ENCODE data around the gene TBX15. TPM values are rescaled to one million over a fixed set of nuclear protein-coding genes. Genes with fewer than 3 reads are reported as not detected.

The TBX15 gene
- polyA plus RNA-seq, 3 donors from 2014 or later: not detected

- Mint-ChIP-seq H3K27me3 (ENCODE audit: low read depth in 3 of 3) (peaks cover 25 to 63% (median 36%) of the 10 kb centered on the region in 3 donors), H3K9me3 (peaks cover 2 to 51% (median 15%) of the 10 kb centered on the region in 6 donors), H3K4me1 (peaks cover 12 to 21% of the 10 kb centered on the region in 2 donors), H3K27ac (no peak overlapping the region), H3K4me3 (no peak overlapping the region), H3K36me3 (peaks cover 2 to 5% (median 4%) of the 10 kb centered on the region in 3 donors)
- DNase-seq: no peak
Measured at GRCh38 chr1:118997225-118997624, 9.1 kb upstream of the TBX15 start.

GRCh38 chr1:118995312-118996016, 7.3 kb upstream of the TBX15 start:
- peaks cover 2 to 66% (median 22%) of the 10 kb centered on the region in 6 donors for H3K9me3 Mint-ChIP-seq
- peaks cover 4 to 7% of the 10 kb centered on the region in 2 donors for H3K4me1 Mint-ChIP-seq
- H3K27me3 Mint-ChIP-seq (ENCODE audit: low read depth in 3 of 3): peaks cover 37 to 68% (median 51%) of the 10 kb centered on the region in 3 donors
- no peak overlapping the region for H3K27ac Mint-ChIP-seq
- DNase-seq: no peak
- peaks cover 4 to 12% (median 8%) of the 10 kb centered on the region in 3 donors for H3K36me3 Mint-ChIP-seq
- H3K4me3 Mint-ChIP-seq: no peak overlapping the region

GRCh38 chr1:118993700-118994026, 5.5 kb upstream of the TBX15 start:
- H3K27ac Mint-ChIP-seq: peak overlapping the region in 1 of 6 donors; percentile 22
- peaks cover 4 to 61% (median 20%) of the 10 kb centered on the region in 6 donors for H3K9me3 Mint-ChIP-seq
- peaks cover 4 to 12% (median 8%) of the 10 kb centered on the region in 3 donors for H3K36me3 Mint-ChIP-seq
- H3K4me1 Mint-ChIP-seq: no peaks in the 10 kb centered on the region
- peaks cover 37 to 69% (median 42%) of the 10 kb centered on the region in 3 donors for H3K27me3 Mint-ChIP-seq (ENCODE audit: low read depth in 3 of 3)
- no peak for DNase-seq
- no peak overlapping the region for H3K4me3 Mint-ChIP-seq

GRCh38 chr1:118992868-118993699, 4.9 kb upstream of the TBX15 start:
- Mint-ChIP-seq H3K36me3 (peaks cover 0 to 12% (median 5%) of the 10 kb centered on the region in 3 donors), H3K27ac (no peak overlapping the region), H3K4me1 (no peaks in the 10 kb centered on the region), H3K4me3 (no peak overlapping the region), H3K9me3 (peaks cover 4 to 59% (median 22%) of the 10 kb centered on the region in 6 donors), H3K27me3 (ENCODE audit: low read depth in 3 of 3) (peaks cover 35 to 68% (median 39%) of the 10 kb centered on the region in 3 donors)
- no peak for DNase-seq

GRCh38 chr1:118992237-118992825, 4.2 kb upstream of the TBX15 start:
- Mint-ChIP-seq H3K27ac (no peak overlapping the region), H3K4me1 (no peaks in the 10 kb centered on the region), H3K9me3 (peaks cover 4 to 55% (median 21%) of the 10 kb centered on the region in 6 donors), H3K4me3 (peak overlapping the region in 1 of 5 donors; percentile 52), H3K27me3 (ENCODE audit: low read depth in 3 of 3) (peaks cover 31 to 66% (median 34%) of the 10 kb centered on the region in 3 donors), H3K36me3 (peaks cover 0 to 12% (median 3%) of the 10 kb centered on the region in 3 donors)
- DNase-seq: no peak

- peaks cover 0 to 17% (median 10%) of the 10 kb centered on the region in 3 donors for H3K36me3 Mint-ChIP-seq
- no peak for DNase-seq
- H3K4me3 Mint-ChIP-seq: no peak overlapping the region
- H3K4me1 Mint-ChIP-seq: peaks cover 0 to 7% of the 10 kb centered on the region in 2 donors
- H3K27me3 Mint-ChIP-seq (ENCODE audit: low read depth in 3 of 3): peaks cover 36 to 74% (median 37%) of the 10 kb centered on the region in 3 donors
- peaks cover 7 to 62% (median 28%) of the 10 kb centered on the region in 6 donors for H3K9me3 Mint-ChIP-seq
- H3K27ac Mint-ChIP-seq: no peak overlapping the region
Measured at GRCh38 chr1:118991448-118991847, 3.3 kb upstream of the TBX15 start.

GRCh38 chr1:118990513-118991152, 2.5 kb upstream of the TBX15 start:
- no peak for DNase-seq
- Mint-ChIP-seq H3K36me3 (peaks cover 0 to 20% (median 10%) of the 10 kb centered on the region in 3 donors), H3K4me1 (peaks cover 0 to 10% of the 10 kb centered on the region in 2 donors), H3K27me3 (ENCODE audit: low read depth in 3 of 3) (peaks cover 38 to 78% (median 44%) of the 10 kb centered on the region in 3 donors), H3K4me3 (no peak overlapping the region), H3K9me3 (peaks cover 8 to 64% (median 32%) of the 10 kb centered on the region in 6 donors), H3K27ac (no peak overlapping the region)

- H3K27ac Mint-ChIP-seq: no peak overlapping the region
- no peak overlapping the region for H3K4me3 Mint-ChIP-seq
- H3K36me3 Mint-ChIP-seq: peaks cover 0 to 22% (median 11%) of the 10 kb centered on the region in 3 donors
- H3K4me1 Mint-ChIP-seq: peaks cover 0 to 17% of the 10 kb centered on the region in 2 donors
- no peak for DNase-seq
- H3K27me3 Mint-ChIP-seq (ENCODE audit: low read depth in 3 of 3): peaks cover 43 to 76% (median 51%) of the 10 kb centered on the region in 3 donors
- H3K9me3 Mint-ChIP-seq: peaks cover 14 to 66% (median 35%) of the 10 kb centered on the region in 6 donors
Measured at GRCh38 chr1:118989878-118990378, 1.8 kb upstream of the TBX15 start.

GRCh38 chr1:118989006-118989815, 1.1 kb upstream of the TBX15 start:
- H3K4me1 Mint-ChIP-seq: peaks cover 0 to 22% of the 10 kb centered on the region in 2 donors
- no peak for DNase-seq
- H3K4me3 Mint-ChIP-seq: no peak overlapping the region
- peaks cover 0 to 26% (median 14%) of the 10 kb centered on the region in 3 donors for H3K36me3 Mint-ChIP-seq
- peaks cover 17 to 67% (median 38%) of the 10 kb centered on the region in 6 donors for H3K9me3 Mint-ChIP-seq
- H3K27me3 Mint-ChIP-seq (ENCODE audit: low read depth in 3 of 3): peaks cover 44 to 75% (median 48%) of the 10 kb centered on the region in 3 donors
- no peak overlapping the region for H3K27ac Mint-ChIP-seq

- peaks cover 0 to 22% of the 10 kb centered on the region in 2 donors for H3K4me1 Mint-ChIP-seq
- DNase-seq: no peak
- no peak overlapping the region for H3K27ac Mint-ChIP-seq
- H3K4me3 Mint-ChIP-seq: no peak overlapping the region
- peaks cover 24 to 74% (median 39%) of the 10 kb centered on the region in 6 donors for H3K9me3 Mint-ChIP-seq
- H3K27me3 Mint-ChIP-seq (ENCODE audit: low read depth in 3 of 3): peaks cover 55 to 77% (median 58%) of the 10 kb centered on the region in 3 donors
- peaks cover 0 to 26% (median 14%) of the 10 kb centered on the region in 3 donors for H3K36me3 Mint-ChIP-seq
Measured at GRCh38 chr1:118987468-118988185, 516 bp downstream of the TBX15 start.

- peaks cover 24 to 74% (median 34%) of the 10 kb centered on the region in 6 donors for H3K9me3 Mint-ChIP-seq
Measured at GRCh38 chr1:118986555-118987467, 1.3 kb downstream of the TBX15 start.

More at GRCh38 chr1:118986555-118987467, 1.3 kb downstream of the TBX15 start:
- H3K4me3 Mint-ChIP-seq: peak overlapping the region in 2 of 5 donors; percentile 26 to 51
- H3K27ac Mint-ChIP-seq: no peak overlapping the region
- H3K36me3 Mint-ChIP-seq: peaks cover 0 to 21% (median 11%) of the 10 kb centered on the region in 3 donors
- no peak for DNase-seq
- peaks cover 0 to 22% of the 10 kb centered on the region in 2 donors for H3K4me1 Mint-ChIP-seq
- H3K27me3 Mint-ChIP-seq (ENCODE audit: low read depth in 3 of 3): peaks cover 49 to 76% (median 52%) of the 10 kb centered on the region in 3 donors
